Measurements from ENCODE around the gene PHF21A.

The PHF21A gene

DNA sequence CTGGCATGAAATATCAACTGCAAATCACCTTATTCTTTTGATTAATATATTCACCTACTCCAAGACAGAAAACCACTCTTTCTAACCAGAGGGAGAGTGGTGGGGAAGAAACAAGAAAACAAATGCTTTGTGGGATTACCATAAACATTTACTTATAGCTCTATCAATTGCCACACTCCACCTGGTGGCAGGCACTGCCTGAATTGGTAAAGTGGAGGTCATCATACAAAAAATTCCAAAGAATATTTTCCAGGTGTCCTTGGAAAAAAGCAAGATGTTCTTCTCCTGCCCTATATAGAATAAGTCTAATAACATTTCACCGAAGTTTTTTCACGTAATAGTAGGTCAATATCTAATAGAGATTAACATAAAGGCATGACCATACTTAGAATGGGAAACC, 45.3 kb downstream of the PHF21A start:
- DNase-seq (ENCODE audit: low read depth, low spot score) = no peak
- no peak for TF ChIP-seq EZH2 (IDR thresholded peaks at IDR 0.05)
- no peak for TF ChIP-seq FOXP2 (optimal IDR thresholded peaks at IDR 0.05; ENCODE audit: control extremely low read depth, extremely low read length, insufficient read depth)
- no peak for TF ChIP-seq POLR2AphosphoS5 (IDR thresholded peaks at IDR 0.05; ENCODE audit: borderline replicate concordance, low read depth, low read length)
- Histone ChIP-seq H3K27ac (no peak overlapping the region), H3K9ac (ENCODE audit: insufficient read length) (no peak overlapping the region), H3K9me3 (ENCODE audit: low read depth, low read length) (no peaks in the 10 kb centered on the region), H3K36me3 (ENCODE audit: insufficient read depth, low read length) (peaks cover 11% of the 10 kb centered on the region), H3K4me3 (no peak overlapping the region)

GRCh38 chr11:46075168-46075567, 46.1 kb downstream of the PHF21A start:
- Histone ChIP-seq H3K27ac (no peak overlapping the region), H3K9ac (ENCODE audit: insufficient read length) (no peak overlapping the region), H3K9me3 (ENCODE audit: low read depth, low read length) (no peaks in the 10 kb centered on the region), H3K4me3 (no peak overlapping the region), H3K36me3 (ENCODE audit: insufficient read depth, low read length) (peaks cover 14% of the 10 kb centered on the region)
- TF ChIP-seq FOXP2 (optimal IDR thresholded peaks at IDR 0.05; ENCODE audit: control extremely low read depth, extremely low read length, insufficient read depth) = no peak
- no peak for TF ChIP-seq EZH2 (IDR thresholded peaks at IDR 0.05)
- TF ChIP-seq POLR2AphosphoS5 (IDR thresholded peaks at IDR 0.05; ENCODE audit: borderline replicate concordance, low read depth, low read length) = no peak
- no peak for DNase-seq (ENCODE audit: low read depth, low spot score)

DNA sequence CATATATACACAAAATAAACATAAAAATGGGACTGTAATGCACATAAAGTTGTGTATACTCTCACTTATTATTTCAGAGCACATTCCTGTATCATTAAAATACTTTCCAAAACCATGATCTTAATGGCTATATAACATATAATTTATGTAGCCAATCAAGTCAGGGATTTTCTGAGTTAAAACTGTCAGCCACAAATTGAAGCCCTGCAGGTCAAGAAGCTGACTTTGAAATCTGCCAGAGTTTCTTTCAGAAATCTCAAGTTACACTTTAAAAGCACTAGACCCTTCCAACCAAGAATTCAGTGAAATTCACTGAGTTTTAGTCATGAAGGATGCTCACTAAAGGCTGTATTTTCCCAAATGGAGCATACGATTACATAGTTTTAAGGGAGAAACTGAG, 47.6 kb downstream of the PHF21A start:
- DNase-seq (ENCODE audit: low read depth, low spot score) = no peak
- Histone ChIP-seq H3K4me3 (no peak overlapping the region), H3K27ac (no peak overlapping the region), H3K9ac (ENCODE audit: insufficient read length) (no peak overlapping the region), H3K36me3 (ENCODE audit: insufficient read depth, low read length) (peaks cover 18% of the 10 kb centered on the region), H3K9me3 (ENCODE audit: low read depth, low read length) (no peaks in the 10 kb centered on the region)
- no peak for TF ChIP-seq FOXP2 (optimal IDR thresholded peaks at IDR 0.05; ENCODE audit: control extremely low read depth, extremely low read length, insufficient read depth)
- TF ChIP-seq EZH2 (IDR thresholded peaks at IDR 0.05) = no peak
- no peak for TF ChIP-seq POLR2AphosphoS5 (IDR thresholded peaks at IDR 0.05; ENCODE audit: borderline replicate concordance, low read depth, low read length)

DNA sequence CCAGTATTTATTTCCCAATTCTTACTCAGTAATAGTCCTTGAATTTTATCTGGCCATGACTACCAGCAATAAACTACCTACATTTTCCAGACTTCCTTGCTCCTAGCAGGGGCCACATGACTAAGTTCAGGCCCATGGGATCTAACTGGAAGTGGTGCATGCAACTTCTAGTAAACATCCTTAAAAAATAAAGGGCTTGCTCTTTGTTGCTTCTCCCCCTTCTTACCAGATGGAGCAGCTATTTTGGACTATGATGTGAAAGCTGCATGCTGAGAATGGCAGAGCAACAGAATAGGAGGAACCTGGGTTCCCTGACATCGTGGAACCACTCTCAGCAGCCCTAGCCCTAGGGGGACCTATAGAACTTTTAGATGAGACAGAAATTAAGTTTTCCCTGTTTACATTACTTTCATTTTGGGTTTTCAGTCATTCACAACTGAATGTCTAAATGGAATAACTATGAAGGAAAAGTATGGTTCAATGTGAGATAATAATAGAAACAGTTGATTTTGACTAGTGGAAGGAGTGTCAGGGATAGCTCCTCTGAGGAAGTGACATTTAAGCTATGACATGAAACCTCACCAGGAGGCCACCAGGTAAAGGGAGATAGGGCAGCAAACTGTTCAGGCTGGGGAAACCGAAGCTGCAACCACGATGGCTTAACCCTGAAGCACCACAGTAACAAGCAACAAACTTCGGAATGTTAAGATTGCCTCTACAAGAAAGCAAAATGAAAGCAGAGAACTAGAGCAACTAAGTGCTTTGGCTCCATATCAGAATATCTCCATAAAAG, 48.9 kb downstream of the PHF21A start:
- Histone ChIP-seq H3K4me3 (no peak overlapping the region), H3K27ac (no peak overlapping the region), H3K9me3 (ENCODE audit: low read depth, low read length) (no peaks in the 10 kb centered on the region), H3K36me3 (ENCODE audit: insufficient read depth, low read length) (peaks cover 20% of the 10 kb centered on the region), H3K9ac (ENCODE audit: insufficient read length) (no peak overlapping the region)
- no peak for DNase-seq (ENCODE audit: low read depth, low spot score)
- TF ChIP-seq FOXP2 (optimal IDR thresholded peaks at IDR 0.05; ENCODE audit: control extremely low read depth, extremely low read length, insufficient read depth) (no peak), POLR2AphosphoS5 (IDR thresholded peaks at IDR 0.05; ENCODE audit: borderline replicate concordance, low read depth, low read length) (no peak), EZH2 (IDR thresholded peaks at IDR 0.05) (no peak)

DNA sequence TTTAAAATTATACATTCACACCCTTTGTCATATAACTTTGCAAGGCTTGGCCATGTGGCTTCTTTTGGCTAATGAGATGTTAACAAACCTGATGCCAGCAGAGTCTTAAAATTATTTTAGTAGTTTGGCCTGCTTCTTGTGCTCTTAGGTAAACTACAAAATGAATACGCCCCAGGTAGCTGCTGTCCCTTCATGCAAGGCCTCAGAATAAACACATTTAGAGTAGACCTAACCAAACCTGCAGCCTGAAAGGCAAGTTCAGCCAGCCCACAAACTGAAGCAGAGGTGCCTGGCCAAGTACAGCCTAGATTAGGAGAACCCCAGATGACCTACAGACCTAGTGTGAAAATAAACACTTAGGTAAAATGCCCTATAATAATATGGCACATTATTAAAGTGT, 50.2 kb downstream of the PHF21A start:
- no peak overlapping the region for H3K27ac ChIP-seq
- H3K9me3 ChIP-seq (ENCODE audit: low read depth, low read length) = no peaks in the 10 kb centered on the region
- TF ChIP-seq POLR2AphosphoS5 (IDR thresholded peaks at IDR 0.05; ENCODE audit: borderline replicate concordance, low read depth, low read length) = no peak
- no peak for TF ChIP-seq FOXP2 (optimal IDR thresholded peaks at IDR 0.05; ENCODE audit: control extremely low read depth, extremely low read length, insufficient read depth)
- TF ChIP-seq EZH2 (IDR thresholded peaks at IDR 0.05) = no peak
- no peak overlapping the region for H3K4me3 ChIP-seq
- peaks cover 24% of the 10 kb centered on the region for H3K36me3 ChIP-seq (ENCODE audit: insufficient read depth, low read length)
- no peak for DNase-seq (ENCODE audit: low read depth, low spot score)
- H3K9ac ChIP-seq (ENCODE audit: insufficient read length) = no peak overlapping the region

GRCh38 chr11:46069595-46069994, 51.7 kb downstream of the PHF21A start:
- no peak overlapping the region for H3K27ac ChIP-seq
- H3K36me3 ChIP-seq (ENCODE audit: insufficient read depth, low read length) = peaks cover 22% of the 10 kb centered on the region
- no peak overlapping the region for H3K4me3 ChIP-seq
- H3K9ac ChIP-seq (ENCODE audit: insufficient read length) = no peak overlapping the region
- DNase-seq (ENCODE audit: low read depth, low spot score) = no peak
- H3K9me3 ChIP-seq (ENCODE audit: low read depth, low read length) = no peaks in the 10 kb centered on the region
- TF ChIP-seq FOXP2 (optimal IDR thresholded peaks at IDR 0.05; ENCODE audit: control extremely low read depth, extremely low read length, insufficient read depth) (no peak), EZH2 (IDR thresholded peaks at IDR 0.05) (no peak), POLR2AphosphoS5 (IDR thresholded peaks at IDR 0.05; ENCODE audit: borderline replicate concordance, low read depth, low read length) (no peak)

DNA sequence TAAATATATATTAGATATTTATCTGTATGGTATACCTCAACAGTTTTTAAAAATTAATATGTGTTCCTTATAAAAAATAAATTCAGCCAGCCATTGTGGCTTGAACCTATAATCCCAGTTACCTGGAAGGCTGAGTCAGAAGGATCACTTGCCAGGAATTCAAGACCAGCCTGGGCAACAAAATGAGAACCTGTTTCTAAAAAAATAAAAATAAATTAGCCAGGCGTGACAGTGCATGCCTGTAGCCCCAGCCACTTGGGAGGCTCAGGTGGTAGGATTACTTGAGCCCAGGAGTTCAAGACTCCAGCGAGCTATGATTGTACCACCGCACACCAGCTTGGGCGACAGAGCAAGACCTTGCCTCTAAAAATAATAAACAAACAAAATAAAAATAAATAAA, 54.9 kb downstream of the PHF21A start:
- peaks cover 26% of the 10 kb centered on the region for H3K36me3 ChIP-seq (ENCODE audit: insufficient read depth, low read length)
- no peak overlapping the region for H3K27ac ChIP-seq
- no peak overlapping the region for H3K9ac ChIP-seq (ENCODE audit: insufficient read length)
- no peak for DNase-seq (ENCODE audit: low read depth, low spot score)
- TF ChIP-seq FOXP2 (optimal IDR thresholded peaks at IDR 0.05; ENCODE audit: control extremely low read depth, extremely low read length, insufficient read depth) (no peak), POLR2AphosphoS5 (IDR thresholded peaks at IDR 0.05; ENCODE audit: borderline replicate concordance, low read depth, low read length) (no peak), EZH2 (IDR thresholded peaks at IDR 0.05) (no peak)
- H3K9me3 ChIP-seq (ENCODE audit: low read depth, low read length) = no peaks in the 10 kb centered on the region
- no peak overlapping the region for H3K4me3 ChIP-seq

DNA sequence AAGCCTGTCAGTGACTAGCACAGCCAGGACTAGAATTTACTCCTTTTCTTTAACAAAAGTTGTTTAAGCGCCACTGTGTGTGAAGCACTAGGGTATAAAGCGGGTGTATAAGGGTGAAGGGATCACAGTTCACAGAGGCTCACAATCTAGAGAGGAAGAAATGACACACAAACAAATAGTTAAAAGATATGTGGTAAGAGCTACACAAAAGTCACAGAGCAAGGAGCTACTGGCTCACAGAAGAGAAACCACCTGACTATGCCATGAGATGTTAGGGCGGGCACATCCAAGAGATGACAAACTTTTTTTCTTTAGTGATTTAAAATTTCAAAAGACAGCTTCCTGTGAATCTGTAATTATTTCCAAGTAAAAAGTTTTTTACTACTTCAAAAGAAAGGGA, 55.6 kb downstream of the PHF21A start:
- no peak overlapping the region for H3K27ac ChIP-seq
- DNase-seq (ENCODE audit: low read depth, low spot score) = no peak
- no peak overlapping the region for H3K9ac ChIP-seq (ENCODE audit: insufficient read length)
- TF ChIP-seq POLR2AphosphoS5 (IDR thresholded peaks at IDR 0.05; ENCODE audit: borderline replicate concordance, low read depth, low read length) (no peak), EZH2 (IDR thresholded peaks at IDR 0.05) (no peak), FOXP2 (optimal IDR thresholded peaks at IDR 0.05; ENCODE audit: control extremely low read depth, extremely low read length, insufficient read depth) (no peak)
- H3K9me3 ChIP-seq (ENCODE audit: low read depth, low read length) = no peaks in the 10 kb centered on the region
- H3K36me3 ChIP-seq (ENCODE audit: insufficient read depth, low read length) = peaks cover 22% of the 10 kb centered on the region
- no peak overlapping the region for H3K4me3 ChIP-seq

DNA sequence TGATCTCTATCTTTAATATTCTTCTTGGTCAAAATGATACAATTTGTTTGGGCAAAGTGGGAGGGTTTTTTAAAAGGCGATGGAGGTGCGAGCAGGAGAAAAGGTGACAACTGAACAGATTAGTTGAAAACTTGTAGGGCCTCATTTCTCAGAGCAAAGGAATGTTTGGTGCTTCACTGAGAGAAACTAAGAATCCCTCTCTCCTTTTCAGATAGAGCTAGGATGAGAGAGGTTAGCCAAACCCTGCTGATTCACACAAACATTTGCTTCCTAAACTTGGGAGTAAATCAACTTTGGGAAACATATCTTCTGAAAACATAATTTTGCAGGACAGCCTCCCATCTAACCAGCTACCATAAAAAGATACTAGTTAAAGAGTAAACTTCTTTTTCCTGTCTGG, 57.0 kb downstream of the PHF21A start:
- no peak for DNase-seq (ENCODE audit: low read depth, low spot score)
- Histone ChIP-seq H3K9ac (ENCODE audit: insufficient read length) (no peak overlapping the region), H3K27ac (no peak overlapping the region), H3K36me3 (ENCODE audit: insufficient read depth, low read length) (peaks cover 21% of the 10 kb centered on the region), H3K9me3 (ENCODE audit: low read depth, low read length) (no peaks in the 10 kb centered on the region), H3K4me3 (no peak overlapping the region)
- no peak for TF ChIP-seq POLR2AphosphoS5 (IDR thresholded peaks at IDR 0.05; ENCODE audit: borderline replicate concordance, low read depth, low read length)
- no peak for TF ChIP-seq EZH2 (IDR thresholded peaks at IDR 0.05)
- TF ChIP-seq FOXP2 (optimal IDR thresholded peaks at IDR 0.05; ENCODE audit: control extremely low read depth, extremely low read length, insufficient read depth) = no peak
